Caco-2 (cell line): ENCODE data around the gene RPUSD4. TPM values are rescaled to one million over a fixed set of nuclear protein-coding genes. Genes with fewer than 3 reads are reported as not detected.

Experiments
- BruUV-seq: library from RNA; stranded (reverse); fragments of 400-500 nt; replicated peaks from 2 replicates; lab custom pipeline; 2021; lab: Mats Ljungman, UMichigan
- CTCF ChIA-PET: fragments of 300-600 bp; sonication (Branson Sonifier 250); formaldehyde crosslinking; loops from one replicate; lab custom pipeline; 2022; ENCODE audit warnings: antibody characterized with exemption; lab: Charles Lee
- POLR2A ChIA-PET: fragments of 300-600 bp; sonication (Branson Sonifier 250); formaldehyde crosslinking; loops from one replicate; lab custom pipeline; 2022; ENCODE audit warnings: antibody characterized with exemption; lab: Charles Lee
- DNase-seq, 2 experiments: peaks; one replicate each; pipeline versions ENCODE4 v3.0.0 to v3.0.0-alpha.2; 2020 to 2022
- H3K27me3 ChIP-seq: replicated peaks from 2 replicates; pipeline ENCODE4 v1.6.0; 2011; ENCODE audit warnings: low read length; ENCODE audit not compliant: control insufficient read depth, insufficient read depth
- H3K36me3 ChIP-seq: 2 replicates; pipeline ENCODE4 v1.5.1; 2011; ENCODE audit warnings: low read length; ENCODE audit not compliant: control insufficient read depth, insufficient read depth
- H3K4me1 ChIP-seq: fragments of 250-450 bp; sonication (Bioruptor Pico); 2 replicates; pipeline ENCODE4 v1.5.1; 2020; ENCODE audit warnings: mild to moderate bottlenecking
- H3K4me3 ChIP-seq: 2 replicates; pipeline ENCODE4 v1.5.1; 2011; ENCODE audit warnings: low read depth, mild to moderate bottlenecking, control low read depth, low read length
- H3K9me3 ChIP-seq: fragments of 250-450 bp; sonication (Bioruptor Pico); 2 replicates; pipeline ENCODE4 v1.5.1; 2020; ENCODE audit warnings: mild to moderate bottlenecking, moderate library complexity
- H3K27ac Mint-ChIP-seq: one replicate; pipeline ENCODE4 v1.8.0; 2022; ENCODE audit warnings: mixed read lengths; ENCODE audit not compliant: unreplicated experiment
- H3K27me3 Mint-ChIP-seq: one replicate; pipeline ENCODE4 v1.8.0; 2022; ENCODE audit warnings: mixed read lengths; ENCODE audit not compliant: insufficient read depth, unreplicated experiment
- H3K36me3 Mint-ChIP-seq: one replicate; pipeline ENCODE4 v1.8.0; 2022; ENCODE audit warnings: mild to moderate bottlenecking, mixed read lengths; ENCODE audit not compliant: insufficient read depth, unreplicated experiment
- H3K4me1 Mint-ChIP-seq: one replicate; pipeline ENCODE4 v1.8.0; 2022; ENCODE audit warnings: low read depth, mixed read lengths; ENCODE audit not compliant: unreplicated experiment
- H3K4me3 Mint-ChIP-seq: one replicate; pipeline ENCODE4 v1.8.0; 2022; ENCODE audit warnings: mild to moderate bottlenecking, moderate library complexity, mixed read lengths; ENCODE audit not compliant: unreplicated experiment
- H3K9me3 Mint-ChIP-seq: one replicate; pipeline ENCODE4 v1.8.0; 2022; ENCODE audit warnings: mixed read lengths; ENCODE audit not compliant: unreplicated experiment
- CTCF ChIP-seq, 2 experiments: fragments of 200-600 bp in 1 of 2; IDR thresholded peaks; 1 replicate in 1 of 2; 2 replicates in 1 of 2; pipeline versions ENCODE4 v1.5.1 to v1.8.0; 2011 to 2022; ENCODE audit warnings: antibody characterized with exemption in 1 of 2, control low read depth in 1 of 2, inconsistent platforms in 1 of 2, low read depth in 1 of 2, low read length in 1 of 2, mild to moderate bottlenecking in 1 of 2, moderate library complexity in 1 of 2; ENCODE audit not compliant: insufficient read depth in 1 of 2, severe bottlenecking in 1 of 2, unreplicated experiment in 1 of 2
- intact Hi-C: fragments of 100-400 bp; cut with micrococcal nuclease; formaldehyde crosslinking; loops from one replicate; pipeline ENCODE4 v1.10.0; 2022; ENCODE audit not compliant: unreplicated experiment
- total RNA-seq: library from RNA; stranded (reverse); gene quantifications from 2 replicates; pipeline ENCODE4 v1.2.3, GENCODE V29; 2022

The RPUSD4 gene
- total RNA-seq, 1 experiment from 2014 or later: 74.2 TPM

- TF ChIP-seq CTCF (IDR thresholded peaks at IDR 0.05; ENCODE audit: insufficient read depth in 1 of 2, low read depth in 1 of 2, low read length in 1 of 2, severe bottlenecking in 1 of 2, unreplicated experiment in 1 of 2): no peak
- no TSS peak for BruUV-seq
- H3K27me3 Mint-ChIP-seq: no peaks in the 10 kb centered on the region
- no peak overlapping the region for H3K27ac Mint-ChIP-seq
- H3K27me3 ChIP-seq: no peaks in the 10 kb centered on the region
- CTCF ChIA-PET: no interaction called here
- intact Hi-C loops: no loop called here
- no peaks in the 10 kb centered on the region for H3K9me3 Mint-ChIP-seq
- no peaks in the 10 kb centered on the region for H3K4me1 Mint-ChIP-seq
- DNase-seq: no peak
- H3K4me1 ChIP-seq: no peaks in the 10 kb centered on the region
- no peaks in the 10 kb centered on the region for H3K36me3 ChIP-seq
- no peak overlapping the region for H3K4me3 Mint-ChIP-seq
- POLR2A ChIA-PET: no interaction called here
- H3K4me3 ChIP-seq: no peak overlapping the region
- no peaks in the 10 kb centered on the region for H3K9me3 ChIP-seq
- no peaks in the 10 kb centered on the region for H3K36me3 Mint-ChIP-seq
These were observed 38.2 kb downstream of the RPUSD4 start for GRCh38 chr11:126173257-126173656.

GRCh38 chr11:126172596-126173038 lies 38.8 kb downstream of the RPUSD4 start:
- Mint-ChIP-seq H3K4me1 (no peaks in the 10 kb centered on the region), H3K4me3 (no peak overlapping the region), H3K9me3 (no peaks in the 10 kb centered on the region), H3K36me3 (no peaks in the 10 kb centered on the region), H3K27ac (no peak overlapping the region), H3K27me3 (no peaks in the 10 kb centered on the region)
- CTCF ChIA-PET: no interaction called here
- no peaks in the 10 kb centered on the region for H3K4me1 ChIP-seq
- no TSS peak for BruUV-seq
- H3K9me3 ChIP-seq: no peaks in the 10 kb centered on the region
- TF ChIP-seq CTCF (IDR thresholded peaks at IDR 0.05; ENCODE audit: insufficient read depth in 1 of 2, low read depth in 1 of 2, low read length in 1 of 2, severe bottlenecking in 1 of 2, unreplicated experiment in 1 of 2): no peak
- H3K4me3 ChIP-seq: no peak overlapping the region
- no peak for DNase-seq
- intact Hi-C loops: no loop called here
- no peaks in the 10 kb centered on the region for H3K36me3 ChIP-seq
- H3K27me3 ChIP-seq: no peaks in the 10 kb centered on the region
- POLR2A ChIA-PET: no interaction called here

GRCh38 chr11:126169291-126169690 lies 42.2 kb downstream of the RPUSD4 start:
- H3K27me3 ChIP-seq: no peaks in the 10 kb centered on the region
- intact Hi-C loops: no loop called here
- no TSS peak for BruUV-seq
- no peaks in the 10 kb centered on the region for H3K4me1 ChIP-seq
- H3K4me3 Mint-ChIP-seq: no peak overlapping the region
- DNase-seq: no peak
- POLR2A ChIA-PET: no interaction called here
- no peaks in the 10 kb centered on the region for H3K9me3 Mint-ChIP-seq
- no peak overlapping the region for H3K27ac Mint-ChIP-seq
- CTCF ChIA-PET: no interaction called here
- H3K36me3 Mint-ChIP-seq: no peaks in the 10 kb centered on the region
- no peaks in the 10 kb centered on the region for H3K36me3 ChIP-seq
- peaks cover 7% of the 10 kb centered on the region for H3K4me1 Mint-ChIP-seq
- H3K9me3 ChIP-seq: no peaks in the 10 kb centered on the region
- no peaks in the 10 kb centered on the region for H3K27me3 Mint-ChIP-seq
- no peak for TF ChIP-seq CTCF (IDR thresholded peaks at IDR 0.05; ENCODE audit: insufficient read depth in 1 of 2, low read depth in 1 of 2, low read length in 1 of 2, severe bottlenecking in 1 of 2, unreplicated experiment in 1 of 2)
- H3K4me3 ChIP-seq: no peak overlapping the region
